Stimulated activated CD8-positive, alpha-beta memory T cell treated with anti-CD3 and anti-CD28 coated beads, Interleukin-7, amount 100 ng/mL, for 48 hours (primary cell): Measurements from ENCODE around the gene SLC34A2.
"Not testable (repeated sequence)": the region's sequence is repeated elsewhere in the genome, so short reads cannot be mapped to it uniquely, and the experiment has no call there.

Experiments used
- DNase-seq, 2 donors: peaks; one replicate each; pipeline ENCODE4 v3.0.0-alpha.2; 2020; ENCODE audit warnings: low read depth in 1 of 2; ENCODE audit errors: extremely low read depth in 1 of 2

Gene SLC34A2

GRCh38 chr4:25654971-25655963, at the start of gene SLC34A2:
SLC34A2 (plus strand) TSS chr4:25655851; CDS start chr4:25662501, 6,650 bp downstream.
- DNase-seq, result no peak

- DNase-seq, result no peak
Observed at GRCh38 chr4:25608644-25609043, 47.0 kb upstream of the SLC34A2 start.

DNA sequence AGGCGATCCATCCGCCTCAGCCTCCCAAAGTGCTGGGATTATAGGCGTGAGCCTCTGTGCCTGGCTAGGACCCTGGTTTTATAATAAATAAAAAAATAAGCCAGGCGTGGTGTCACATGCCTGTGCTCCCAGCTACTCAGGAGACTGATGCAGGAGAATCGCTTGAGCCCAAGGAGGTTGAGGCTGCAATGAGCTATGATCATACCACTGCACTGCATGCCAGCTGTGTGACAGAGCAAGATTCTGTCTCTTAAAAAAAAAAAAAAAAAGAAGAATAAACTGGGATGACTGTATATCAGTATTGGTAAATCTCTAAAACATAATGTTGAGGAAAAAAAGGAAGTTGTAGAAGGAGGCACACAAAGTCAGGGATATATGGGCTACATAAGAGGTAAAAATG, 45.7 kb upstream of the SLC34A2 start:
- DNase-seq, result no peak

- not testable (repeated sequence) for DNase-seq
Observed at GRCh38 chr4:25613613-25614012, 42.0 kb upstream of the SLC34A2 start.

GRCh38 chr4:25614807-25615206, 40.8 kb upstream of the SLC34A2 start:
- no peak for DNase-seq

GRCh38 chr4:25621027-25621930, 34.4 kb upstream of the SLC34A2 start:
- DNase-seq, result no peak

GRCh38 chr4:25624616-25625015, 31.0 kb upstream of the SLC34A2 start:
- no peak for DNase-seq

DNA sequence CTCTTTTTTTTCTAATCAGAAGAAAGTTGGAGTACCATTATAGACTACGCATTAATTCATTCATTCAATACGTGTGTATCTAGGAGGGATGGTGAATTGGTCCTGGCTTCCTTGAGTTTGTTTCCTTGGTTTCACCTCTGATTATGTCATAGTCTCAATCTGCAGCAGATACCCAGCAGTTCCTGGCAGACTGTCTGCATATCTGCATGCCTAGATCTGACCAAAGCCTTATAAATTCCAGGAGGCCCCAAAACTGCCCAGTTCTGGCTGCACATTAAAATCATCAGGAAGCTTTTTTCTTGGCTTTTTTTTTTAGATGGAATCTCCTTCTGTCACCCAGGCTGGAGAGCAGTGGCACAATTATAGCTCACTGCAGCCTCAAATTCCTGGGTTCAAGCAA, 27.2 kb upstream of the SLC34A2 start:
- DNase-seq, result no peak

- DNase-seq, result no peak
Observed at GRCh38 chr4:25632135-25632534, 23.5 kb upstream of the SLC34A2 start.

GRCh38 chr4:25633541-25633940, 22.1 kb upstream of the SLC34A2 start:
- no peak for DNase-seq

DNA sequence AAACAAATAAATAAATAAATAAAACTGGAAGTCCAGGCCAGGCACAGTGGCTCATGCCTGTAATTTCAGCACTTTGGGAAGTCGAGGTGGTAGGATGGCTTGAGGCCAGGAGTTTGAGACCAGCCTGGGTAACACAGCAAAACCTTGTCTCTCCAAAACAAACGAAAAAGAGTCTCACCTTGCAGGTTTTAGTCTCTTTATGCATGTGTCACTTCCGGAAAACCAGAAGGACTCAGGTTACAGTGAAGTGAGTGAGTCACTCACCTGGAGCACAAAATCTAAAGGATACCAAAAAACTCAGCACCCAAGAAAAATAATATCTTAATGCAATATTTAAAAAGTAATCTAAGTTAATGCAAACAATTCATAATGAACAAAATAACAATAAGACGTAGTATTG, 20.1 kb upstream of the SLC34A2 start:
- no peak for DNase-seq

DNA sequence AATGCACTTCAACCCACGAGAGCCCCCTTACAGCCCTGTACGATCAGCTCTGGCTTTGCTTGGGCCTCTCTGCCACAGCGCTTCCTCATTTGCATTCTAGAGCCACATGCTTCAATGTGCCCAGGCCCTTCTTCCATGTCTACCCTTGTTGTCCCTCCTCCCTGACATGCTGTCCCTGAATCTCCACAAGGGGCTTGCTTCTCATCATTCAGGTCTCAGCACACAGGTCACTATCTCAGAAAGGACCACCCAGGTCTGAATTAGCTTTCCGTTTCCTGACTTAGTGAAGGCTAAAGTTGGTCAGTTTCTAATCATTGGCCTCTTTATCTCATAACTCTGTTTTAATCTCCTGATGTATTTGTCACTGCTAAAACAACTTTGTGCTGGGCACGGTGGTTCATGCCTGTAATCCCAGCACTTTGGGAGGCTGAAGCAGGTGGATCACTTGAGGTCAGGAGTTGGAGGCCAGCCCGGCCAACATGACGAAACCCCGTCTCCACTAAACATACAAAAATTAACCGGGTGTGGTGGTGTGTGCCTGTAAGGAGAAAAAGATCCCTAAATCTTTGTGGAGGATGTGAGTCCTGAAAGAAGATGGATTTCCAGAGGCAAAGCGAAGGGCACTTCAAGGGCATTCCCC, 17.9 kb upstream of the SLC34A2 start:
- no peak for DNase-seq

- DNase-seq, result no peak
Observed at GRCh38 chr4:25638221-25638601, 17.4 kb upstream of the SLC34A2 start.

- no peak for DNase-seq
Observed at GRCh38 chr4:25638806-25639205, 16.8 kb upstream of the SLC34A2 start.

DNA sequence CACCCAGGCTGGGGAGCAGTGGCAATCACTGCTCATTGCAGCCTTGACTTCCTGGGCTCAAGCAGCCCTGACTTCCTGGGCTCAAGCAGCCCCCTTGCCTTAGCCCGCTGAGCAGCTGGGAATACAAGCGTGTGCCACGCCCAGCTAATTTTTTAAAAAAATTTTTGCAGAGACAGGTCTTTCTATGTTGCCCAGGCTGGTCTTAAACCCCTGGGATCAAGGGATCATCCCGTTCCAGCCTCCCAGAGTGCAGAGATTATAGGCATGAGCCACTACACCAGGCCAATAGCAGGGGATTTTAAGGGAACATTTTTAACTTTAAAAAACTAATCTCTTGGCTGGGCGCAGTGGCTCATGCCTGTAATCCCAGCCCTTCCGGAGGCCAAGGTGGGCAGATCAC, 5.3 kb upstream of the SLC34A2 start:
- no peak for DNase-seq

DNA sequence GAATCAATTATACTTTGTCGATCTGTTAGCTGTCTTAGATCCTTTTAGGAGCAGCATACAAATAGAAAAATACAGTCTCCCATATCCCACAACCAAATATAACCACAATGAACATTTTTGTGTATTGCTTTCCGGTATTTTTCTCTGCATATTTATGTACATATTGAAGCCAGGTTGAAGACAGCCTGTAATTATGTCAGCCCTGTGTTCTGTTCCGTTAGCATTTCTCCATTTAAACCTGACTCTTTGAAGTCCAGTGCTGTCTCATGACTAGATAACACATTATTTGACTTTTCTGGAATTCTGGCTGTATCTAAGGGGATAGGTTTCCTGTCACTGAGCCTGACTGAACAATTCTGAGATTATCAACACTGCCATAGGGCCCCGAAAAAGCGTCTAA, 4.0 kb upstream of the SLC34A2 start:
- DNase-seq, result no peak

- no peak for DNase-seq
Observed at GRCh38 chr4:25654031-25654970, 1.4 kb upstream of the SLC34A2 start.

DNA sequence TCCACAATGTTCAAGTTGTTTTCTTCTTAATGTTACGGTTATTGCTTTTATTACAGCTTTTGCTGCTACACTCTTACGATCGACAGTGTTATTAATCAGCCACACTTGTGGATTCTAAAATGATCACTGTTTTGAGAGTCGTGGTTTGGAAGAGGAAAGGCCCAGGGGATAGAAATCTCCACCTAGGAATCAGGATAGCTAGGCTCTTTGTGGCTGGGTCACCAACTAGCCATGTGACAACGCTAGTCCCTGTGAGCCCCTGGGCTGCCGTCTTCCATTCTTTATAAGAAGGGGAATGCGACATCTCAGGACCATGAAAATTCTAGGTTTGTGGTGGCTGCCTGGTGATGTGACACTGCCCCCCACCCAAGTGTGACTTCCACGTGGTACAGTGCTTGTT, 380 bp downstream of the SLC34A2 start:
- no peak for DNase-seq

- DNase-seq, result no peak
Observed at GRCh38 chr4:25658357-25658771, 2.7 kb downstream of the SLC34A2 start.

- DNase-seq, result no peak
Observed at GRCh38 chr4:25658777-25659176, 3.1 kb downstream of the SLC34A2 start.
